Neural progenitor cell (in vitro differentiated cells): ENCODE results near the gene MKLN1.

ENCODE experiments used
- EZH2 ChIP-seq: fragments of 200-600 bp; sonication (generic); IDR thresholded peaks from 2 replicates; pipeline ENCODE4 v1.6.1; 2017; ENCODE audit warnings: antibody characterized with exemption, mild to moderate bottlenecking, moderate library complexity
- EZH2phosphoT487 ChIP-seq: fragments of 200-600 bp; sonication (generic); IDR thresholded peaks from 2 replicates; pipeline ENCODE4 v1.6.1; 2017; ENCODE audit warnings: antibody characterized with exemption
- TF ChIP-seq, protein P1 (sequence below): fragments of 200-600 bp; sonication (generic); IDR thresholded peaks from 2 replicates; pipeline ENCODE4 v1.5.1; 2017; ENCODE audit warnings: antibody characterized with exemption, mild to moderate bottlenecking

DNA sequence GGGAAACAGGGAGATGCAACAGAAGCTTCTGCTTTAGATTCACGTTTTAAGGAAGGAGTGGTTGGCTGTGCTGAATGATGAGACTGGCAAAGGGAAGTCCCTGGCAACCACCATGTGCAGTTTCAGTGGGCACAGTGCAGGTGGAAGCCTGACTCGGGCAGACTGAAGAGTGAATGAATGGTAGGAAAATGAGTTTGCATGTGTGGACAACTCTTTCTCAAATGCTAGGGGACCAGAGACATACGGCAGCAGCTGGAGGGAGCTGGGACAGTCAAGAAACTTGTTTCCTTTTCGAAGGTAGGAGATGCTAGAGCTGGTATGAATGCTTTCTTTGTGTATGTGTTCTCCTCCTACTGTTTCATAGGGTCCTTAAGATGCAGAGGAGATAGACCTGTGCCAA lies 199.8 kb downstream of the MKLN1 start:
- TF ChIP-seq, protein P1, sequence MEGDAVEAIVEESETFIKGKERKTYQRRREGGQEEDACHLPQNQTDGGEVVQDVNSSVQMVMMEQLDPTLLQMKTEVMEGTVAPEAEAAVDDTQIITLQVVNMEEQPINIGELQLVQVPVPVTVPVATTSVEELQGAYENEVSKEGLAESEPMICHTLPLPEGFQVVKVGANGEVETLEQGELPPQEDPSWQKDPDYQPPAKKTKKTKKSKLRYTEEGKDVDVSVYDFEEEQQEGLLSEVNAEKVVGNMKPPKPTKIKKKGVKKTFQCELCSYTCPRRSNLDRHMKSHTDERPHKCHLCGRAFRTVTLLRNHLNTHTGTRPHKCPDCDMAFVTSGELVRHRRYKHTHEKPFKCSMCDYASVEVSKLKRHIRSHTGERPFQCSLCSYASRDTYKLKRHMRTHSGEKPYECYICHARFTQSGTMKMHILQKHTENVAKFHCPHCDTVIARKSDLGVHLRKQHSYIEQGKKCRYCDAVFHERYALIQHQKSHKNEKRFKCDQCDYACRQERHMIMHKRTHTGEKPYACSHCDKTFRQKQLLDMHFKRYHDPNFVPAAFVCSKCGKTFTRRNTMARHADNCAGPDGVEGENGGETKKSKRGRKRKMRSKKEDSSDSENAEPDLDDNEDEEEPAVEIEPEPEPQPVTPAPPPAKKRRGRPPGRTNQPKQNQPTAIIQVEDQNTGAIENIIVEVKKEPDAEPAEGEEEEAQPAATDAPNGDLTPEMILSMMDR, result no peak
- TF ChIP-seq EZH2phosphoT487 (no peak), EZH2 (no peak)
